ENCODE data around the gene MCOLN3.
"Not testable (repeated sequence)": the region's sequence is repeated elsewhere in the genome, so short reads cannot be mapped to it uniquely, and the experiment has no call there.

The MCOLN3 gene

GRCh38 chr1:85047472-85048295 is 616 bp downstream of the MCOLN3 start:
- no peak for DNase-seq (ENCODE audit: low spot score)

GRCh38 chr1:85047144-85047471 is 1.2 kb downstream of the MCOLN3 start:
- DNase-seq (ENCODE audit: low spot score), result no peak

- no peak for DNase-seq (ENCODE audit: low spot score)
Measured at GRCh38 chr1:85042413-85042812, 5.9 kb downstream of the MCOLN3 start.

GRCh38 chr1:85041793-85042192 is 6.5 kb downstream of the MCOLN3 start:
- DNase-seq (ENCODE audit: low spot score), result no peak

GRCh38 chr1:85033221-85033620 is 15.1 kb downstream of the MCOLN3 start:
- no peak for DNase-seq (ENCODE audit: low spot score)

- no peak for DNase-seq (ENCODE audit: low spot score)
Measured at GRCh38 chr1:85030536-85030935, 17.8 kb downstream of the MCOLN3 start.

GRCh38 chr1:85028151-85028550 is 20.1 kb downstream of the MCOLN3 start:
- no peak for DNase-seq (ENCODE audit: low spot score)

- DNase-seq (ENCODE audit: low spot score), result no peak
Measured at GRCh38 chr1:85027242-85027983, 20.9 kb downstream of the MCOLN3 start.

GRCh38 chr1:85025940-85026339 is 22.4 kb downstream of the MCOLN3 start:
- DNase-seq (ENCODE audit: low spot score), result no peak

- no peak for DNase-seq (ENCODE audit: low spot score)
Measured at GRCh38 chr1:85024736-85025135, 23.6 kb downstream of the MCOLN3 start.

- no peak for DNase-seq (ENCODE audit: low spot score)
Measured at GRCh38 chr1:85022700-85023099, 25.6 kb downstream of the MCOLN3 start.

- DNase-seq (ENCODE audit: low spot score), result no peak
Measured at GRCh38 chr1:85019994-85020393, 28.3 kb downstream of the MCOLN3 start.

- DNase-seq (ENCODE audit: low spot score), result no peak
Measured at GRCh38 chr1:85015826-85016225, 32.5 kb downstream of the MCOLN3 start.

GRCh38 chr1:85005641-85006040 is 42.7 kb downstream of the MCOLN3 start:
- DNase-seq (ENCODE audit: low spot score), result not testable (repeated sequence)

GRCh38 chr1:85001742-85002141 is 46.6 kb downstream of the MCOLN3 start:
- no peak for DNase-seq (ENCODE audit: low spot score)

GRCh38 chr1:84998642-84999280 is 49.5 kb downstream of the MCOLN3 start:
- DNase-seq (ENCODE audit: low spot score), result no peak

- no peak for DNase-seq (ENCODE audit: low spot score)
Measured at GRCh38 chr1:84997667-84998600, 50.4 kb downstream of the MCOLN3 start.

- no peak for DNase-seq (ENCODE audit: low spot score)
Measured at GRCh38 chr1:84996846-84997666, 51.2 kb downstream of the MCOLN3 start, which contains the start of gene MCOLN2. Gene MCOLN2 (minus strand): TSS chr1:84997113. CDS start chr1:84996872, 241 bp downstream.

- no peak for DNase-seq (ENCODE audit: low spot score)
Measured at GRCh38 chr1:84995484-84996334, 52.6 kb downstream of the MCOLN3 start.
